ENCODE results near the gene GULP1.

DNA sequence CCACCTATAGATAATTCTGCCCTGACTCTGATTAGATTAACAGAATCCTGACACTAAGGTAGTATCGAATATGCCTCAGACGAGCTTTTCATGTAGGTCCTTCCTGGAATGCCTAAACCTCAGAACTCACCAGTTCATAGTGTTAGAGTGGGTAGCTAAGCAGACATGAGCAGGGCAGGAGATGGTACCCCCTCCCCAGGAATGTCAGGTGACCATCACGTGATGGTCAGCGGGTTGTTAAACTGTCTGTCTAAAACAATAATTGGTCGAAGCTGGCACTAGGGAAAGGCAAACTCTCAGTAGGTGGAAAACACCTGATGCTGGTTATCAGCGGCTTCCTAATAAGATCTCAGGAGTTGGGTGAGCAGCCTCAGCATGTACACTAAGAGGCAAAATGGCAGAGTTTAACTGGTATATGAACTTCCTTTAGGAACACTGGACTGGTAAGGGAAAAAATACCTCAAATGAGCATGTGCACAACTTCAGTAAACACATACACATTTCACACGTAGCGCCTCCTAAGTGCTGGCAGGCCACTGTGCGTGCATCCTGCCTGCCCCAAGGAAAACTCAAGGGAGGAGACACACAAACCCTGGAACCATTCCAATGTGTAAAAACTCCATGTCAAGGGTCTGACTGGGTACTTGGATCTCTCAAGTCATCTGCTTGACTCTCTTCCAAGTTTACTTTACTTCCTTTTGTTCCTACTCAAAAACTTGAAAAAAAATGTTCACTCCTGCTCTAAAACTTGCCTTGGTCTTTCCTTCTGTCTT is 339.5 kb downstream of the GULP1 start:
- TF ChIP-seq, protein P1, sequence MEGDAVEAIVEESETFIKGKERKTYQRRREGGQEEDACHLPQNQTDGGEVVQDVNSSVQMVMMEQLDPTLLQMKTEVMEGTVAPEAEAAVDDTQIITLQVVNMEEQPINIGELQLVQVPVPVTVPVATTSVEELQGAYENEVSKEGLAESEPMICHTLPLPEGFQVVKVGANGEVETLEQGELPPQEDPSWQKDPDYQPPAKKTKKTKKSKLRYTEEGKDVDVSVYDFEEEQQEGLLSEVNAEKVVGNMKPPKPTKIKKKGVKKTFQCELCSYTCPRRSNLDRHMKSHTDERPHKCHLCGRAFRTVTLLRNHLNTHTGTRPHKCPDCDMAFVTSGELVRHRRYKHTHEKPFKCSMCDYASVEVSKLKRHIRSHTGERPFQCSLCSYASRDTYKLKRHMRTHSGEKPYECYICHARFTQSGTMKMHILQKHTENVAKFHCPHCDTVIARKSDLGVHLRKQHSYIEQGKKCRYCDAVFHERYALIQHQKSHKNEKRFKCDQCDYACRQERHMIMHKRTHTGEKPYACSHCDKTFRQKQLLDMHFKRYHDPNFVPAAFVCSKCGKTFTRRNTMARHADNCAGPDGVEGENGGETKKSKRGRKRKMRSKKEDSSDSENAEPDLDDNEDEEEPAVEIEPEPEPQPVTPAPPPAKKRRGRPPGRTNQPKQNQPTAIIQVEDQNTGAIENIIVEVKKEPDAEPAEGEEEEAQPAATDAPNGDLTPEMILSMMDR (conservative IDR thresholded peaks at IDR 0.05 in 1 of 2, IDR thresholded peaks at IDR 0.05 in 1 of 2; ENCODE audit: low read depth in 1 of 2, low read length in 2 of 2) = no peak
- no peak for TF ChIP-seq EZH2 (IDR thresholded peaks at IDR 0.05; ENCODE audit: low read length, missing control alignments)
